PFSK-1 (cell line): Measurements from ENCODE around the gene THSD8.

Source experiments
- POLR2AphosphoS5 ChIP-seq: IDR thresholded peaks from 2 replicates; pipeline ENCODE4 v1.6.1; 2012; ENCODE audit warnings: low read depth, mild to moderate bottlenecking, control low read depth, low read length, moderate library complexity
- TF ChIP-seq, protein P1 (sequence below), 2 experiments: IDR thresholded peaks; 2 replicates each; pipeline versions ENCODE4 v1.6.1 to v1.8.0; 2011 to 2012; ENCODE audit warnings: low read depth in 2 of 2, low read length in 2 of 2, control low read depth in 1 of 2, inconsistent platforms in 1 of 2, mild to moderate bottlenecking in 1 of 2, moderate library complexity in 1 of 2; ENCODE audit not compliant: insufficient read depth in 1 of 2

DNA sequence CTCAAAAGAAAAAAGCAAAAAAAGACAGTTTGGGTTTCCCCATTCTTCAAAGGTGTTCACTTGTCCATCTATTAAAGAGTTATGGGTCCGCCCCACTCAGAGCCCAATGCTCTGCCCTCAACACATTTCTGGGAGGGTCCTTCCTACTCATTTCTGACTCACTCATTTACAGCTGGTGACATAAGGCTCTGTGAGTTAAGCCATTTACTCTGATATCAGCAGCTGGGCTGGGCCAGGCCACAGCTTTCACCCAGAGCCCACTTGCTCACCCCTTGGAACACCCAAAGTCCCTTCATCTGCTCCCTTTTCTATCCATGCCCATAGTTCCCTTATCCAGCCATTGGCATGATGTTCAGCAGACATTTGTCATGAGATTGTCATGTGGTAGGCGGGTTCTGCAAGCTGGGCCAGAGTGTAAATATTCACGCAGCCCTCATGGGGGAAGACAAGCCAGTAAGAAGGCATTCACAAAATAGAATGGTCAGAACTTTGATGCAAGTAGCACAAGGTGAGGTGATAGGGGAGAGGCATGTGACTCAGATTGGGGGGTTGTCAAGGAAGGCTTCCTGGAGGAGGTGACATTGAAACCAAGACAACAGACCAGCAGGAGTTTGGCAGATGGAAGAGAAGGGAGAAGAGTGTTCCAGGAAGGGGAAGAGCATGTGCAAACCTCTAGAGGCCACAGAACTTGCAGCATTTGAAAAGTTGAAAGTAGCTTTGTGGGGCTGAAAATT is 42.3 kb downstream of the THSD8 start:
- TF ChIP-seq, protein P1, sequence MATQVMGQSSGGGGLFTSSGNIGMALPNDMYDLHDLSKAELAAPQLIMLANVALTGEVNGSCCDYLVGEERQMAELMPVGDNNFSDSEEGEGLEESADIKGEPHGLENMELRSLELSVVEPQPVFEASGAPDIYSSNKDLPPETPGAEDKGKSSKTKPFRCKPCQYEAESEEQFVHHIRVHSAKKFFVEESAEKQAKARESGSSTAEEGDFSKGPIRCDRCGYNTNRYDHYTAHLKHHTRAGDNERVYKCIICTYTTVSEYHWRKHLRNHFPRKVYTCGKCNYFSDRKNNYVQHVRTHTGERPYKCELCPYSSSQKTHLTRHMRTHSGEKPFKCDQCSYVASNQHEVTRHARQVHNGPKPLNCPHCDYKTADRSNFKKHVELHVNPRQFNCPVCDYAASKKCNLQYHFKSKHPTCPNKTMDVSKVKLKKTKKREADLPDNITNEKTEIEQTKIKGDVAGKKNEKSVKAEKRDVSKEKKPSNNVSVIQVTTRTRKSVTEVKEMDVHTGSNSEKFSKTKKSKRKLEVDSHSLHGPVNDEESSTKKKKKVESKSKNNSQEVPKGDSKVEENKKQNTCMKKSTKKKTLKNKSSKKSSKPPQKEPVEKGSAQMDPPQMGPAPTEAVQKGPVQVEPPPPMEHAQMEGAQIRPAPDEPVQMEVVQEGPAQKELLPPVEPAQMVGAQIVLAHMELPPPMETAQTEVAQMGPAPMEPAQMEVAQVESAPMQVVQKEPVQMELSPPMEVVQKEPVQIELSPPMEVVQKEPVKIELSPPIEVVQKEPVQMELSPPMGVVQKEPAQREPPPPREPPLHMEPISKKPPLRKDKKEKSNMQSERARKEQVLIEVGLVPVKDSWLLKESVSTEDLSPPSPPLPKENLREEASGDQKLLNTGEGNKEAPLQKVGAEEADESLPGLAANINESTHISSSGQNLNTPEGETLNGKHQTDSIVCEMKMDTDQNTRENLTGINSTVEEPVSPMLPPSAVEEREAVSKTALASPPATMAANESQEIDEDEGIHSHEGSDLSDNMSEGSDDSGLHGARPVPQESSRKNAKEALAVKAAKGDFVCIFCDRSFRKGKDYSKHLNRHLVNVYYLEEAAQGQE (IDR thresholded peaks at IDR 0.05; ENCODE audit: insufficient read depth in 1 of 2, low read depth in 2 of 2, low read length in 2 of 2), result no peak
- no peak for TF ChIP-seq POLR2AphosphoS5
